ENCODE results near the gene WDR1.

DNA sequence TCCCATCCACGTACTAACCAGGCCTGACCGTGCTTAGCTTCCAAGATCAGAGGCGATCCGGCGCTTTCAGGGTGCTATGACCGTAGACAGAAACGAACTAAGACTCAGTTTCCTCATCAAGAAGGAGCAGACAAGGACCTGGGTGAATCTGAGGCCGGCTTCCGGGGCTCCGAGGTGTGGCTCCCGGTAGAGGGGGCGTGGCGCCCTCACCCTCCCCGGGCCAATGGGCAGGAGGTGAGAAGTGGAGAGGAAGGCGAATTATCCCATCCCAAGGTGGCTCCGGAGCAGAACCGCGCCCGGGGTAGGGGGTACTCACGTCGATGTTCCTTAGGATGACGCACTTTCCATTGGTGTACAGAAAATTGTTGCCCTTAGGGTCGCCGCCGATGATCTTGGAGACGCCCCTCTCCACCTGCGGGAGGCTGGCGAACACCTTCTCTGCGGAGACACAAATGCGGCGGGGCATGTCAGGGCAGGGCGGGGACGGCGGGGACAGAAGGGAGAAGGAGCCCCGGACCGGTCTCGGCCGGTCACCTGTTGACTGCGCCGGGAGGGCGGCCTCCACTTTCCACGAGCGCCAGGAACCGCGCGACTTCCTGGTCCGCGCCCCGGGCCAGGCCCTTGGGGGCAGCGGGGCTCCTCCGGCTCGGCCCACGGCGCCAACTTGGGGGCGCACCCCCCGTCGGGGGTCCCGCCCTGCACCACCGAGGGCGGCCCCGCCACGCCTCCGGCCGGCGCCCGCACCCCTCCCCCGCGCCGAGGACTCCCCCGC, 616 bp downstream of the WDR1 start:
- TF ChIP-seq, protein P1, sequence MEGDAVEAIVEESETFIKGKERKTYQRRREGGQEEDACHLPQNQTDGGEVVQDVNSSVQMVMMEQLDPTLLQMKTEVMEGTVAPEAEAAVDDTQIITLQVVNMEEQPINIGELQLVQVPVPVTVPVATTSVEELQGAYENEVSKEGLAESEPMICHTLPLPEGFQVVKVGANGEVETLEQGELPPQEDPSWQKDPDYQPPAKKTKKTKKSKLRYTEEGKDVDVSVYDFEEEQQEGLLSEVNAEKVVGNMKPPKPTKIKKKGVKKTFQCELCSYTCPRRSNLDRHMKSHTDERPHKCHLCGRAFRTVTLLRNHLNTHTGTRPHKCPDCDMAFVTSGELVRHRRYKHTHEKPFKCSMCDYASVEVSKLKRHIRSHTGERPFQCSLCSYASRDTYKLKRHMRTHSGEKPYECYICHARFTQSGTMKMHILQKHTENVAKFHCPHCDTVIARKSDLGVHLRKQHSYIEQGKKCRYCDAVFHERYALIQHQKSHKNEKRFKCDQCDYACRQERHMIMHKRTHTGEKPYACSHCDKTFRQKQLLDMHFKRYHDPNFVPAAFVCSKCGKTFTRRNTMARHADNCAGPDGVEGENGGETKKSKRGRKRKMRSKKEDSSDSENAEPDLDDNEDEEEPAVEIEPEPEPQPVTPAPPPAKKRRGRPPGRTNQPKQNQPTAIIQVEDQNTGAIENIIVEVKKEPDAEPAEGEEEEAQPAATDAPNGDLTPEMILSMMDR (IDR thresholded peaks at IDR 0.05; ENCODE audit: low read length), result no peak
- no peak for TF ChIP-seq EZH2 (IDR thresholded peaks at IDR 0.05; ENCODE audit: borderline replicate concordance, low read length)

Measured in OCI-LY1 (cell line).